Muscle of leg (tissue), 11 donors: ENCODE data around the gene GAS7. TPM values are rescaled to one million over a fixed set of nuclear protein-coding genes. Genes with fewer than 3 reads are reported as not detected.

ENCODE experiments used
- DNase-seq: peaks from one replicate; pipeline ENCODE4 v3.0.0; 2013
- H3K27ac ChIP-seq: one replicate; pipeline ENCODE4 v1.5.1; 2013; ENCODE audit warnings: mild to moderate bottlenecking, low read length, control low read depth
- H3K27me3 ChIP-seq: one replicate; pipeline ENCODE4 v1.6.1; 2013; ENCODE audit warnings: low read length; ENCODE audit not compliant: control insufficient read depth, insufficient read depth
- H3K36me3 ChIP-seq: one replicate; pipeline ENCODE4 v1.6.1; 2013; ENCODE audit warnings: low read length; ENCODE audit not compliant: control insufficient read depth, insufficient read depth
- H3K4me1 ChIP-seq: one replicate; pipeline ENCODE4 v1.6.1; 2013; ENCODE audit warnings: low read length; ENCODE audit not compliant: control insufficient read depth, insufficient read depth
- H3K4me3 ChIP-seq: one replicate; pipeline ENCODE4 v1.5.1; 2013; ENCODE audit warnings: low read length, control low read depth
- H3K9me3 ChIP-seq: replicated peaks from 2 replicates; pipeline ENCODE4 v1.6.1; 2013; ENCODE audit warnings: low read depth, low read length; ENCODE audit not compliant: control insufficient read depth
- WGBS: methylation state at CpG from one replicate; pipeline ENCODE4 v1.1.5; 2013; ENCODE audit warnings: missing lambda C conversion rate; ENCODE audit not compliant: insufficient coverage; 5-methylcytosine and 5-hydroxymethylcytosine counted together
- polyA plus RNA-seq, 8 donors: library from polyadenylated mRNA; unstranded; fragments of 120-200 nt; gene quantifications; one replicate each; pipeline versions ENCODE4 v1.2.1 to v1.2.3, GENCODE V29; 2013; ENCODE audit warnings: inconsistent platforms in 1 of 8, low replicate concordance in 1 of 8; ENCODE audit not compliant: insufficient read length in 8 of 8, insufficient read depth in 1 of 8
- total RNA-seq: library from RNA; stranded (reverse); fragments of 120-200 nt; gene quantifications from one replicate; pipeline ENCODE4 v1.2.4, GENCODE V29; 2013

The GAS7 gene
- total and polyA plus RNA-seq, 9 donors = 33.3 to 68.9 (median 45.9) TPM

GRCh38 chr17:10226930-10227695 lies 28.7 kb upstream of the GAS7 start:
- H3K4me1 ChIP-seq = no peaks in the 10 kb centered on the region
- H3K27ac ChIP-seq = no peak overlapping the region
- peaks cover 3% of the 10 kb centered on the region for H3K9me3 ChIP-seq
- WGBS = 55% methylated on average over 11 of the region's 15 CpGs
- no peak for DNase-seq
- H3K27me3 ChIP-seq = no peaks in the 10 kb centered on the region
- H3K36me3 ChIP-seq = no peaks in the 10 kb centered on the region
- H3K4me3 ChIP-seq = no peak overlapping the region

GRCh38 chr17:10224582-10225195 lies 26.3 kb upstream of the GAS7 start:
- WGBS = no CpG with 5 or more reads among the region's 8 CpGs
- peaks cover 3% of the 10 kb centered on the region for H3K9me3 ChIP-seq
- no peaks in the 10 kb centered on the region for H3K4me1 ChIP-seq

GRCh38 chr17:10219193-10219592 lies 20.8 kb upstream of the GAS7 start:
- H3K4me3 ChIP-seq = no peak overlapping the region
- no peak for DNase-seq
- H3K27ac ChIP-seq = no peak overlapping the region
- H3K9me3 ChIP-seq = peaks cover 6% of the 10 kb centered on the region
- H3K4me1 ChIP-seq = peaks cover 3% of the 10 kb centered on the region
- H3K27me3 ChIP-seq = peaks cover 4% of the 10 kb centered on the region
- H3K36me3 ChIP-seq = no peaks in the 10 kb centered on the region

More at GRCh38 chr17:10224582-10225195, 26.3 kb upstream of the GAS7 start:
- H3K27me3 ChIP-seq = peaks cover 3% of the 10 kb centered on the region
- no peak overlapping the region for H3K4me3 ChIP-seq
- DNase-seq = no peak
- no peaks in the 10 kb centered on the region for H3K36me3 ChIP-seq
- H3K27ac ChIP-seq = no peak overlapping the region

GRCh38 chr17:10217916-10218315 lies 19.5 kb upstream of the GAS7 start:
- no peak overlapping the region for H3K27ac ChIP-seq
- H3K27me3 ChIP-seq = peaks cover 4% of the 10 kb centered on the region
- DNase-seq = no peak
- H3K4me3 ChIP-seq = no peak overlapping the region
- H3K4me1 ChIP-seq = peaks cover 3% of the 10 kb centered on the region
- WGBS = 67% methylated on average over 1 of the region's 1 CpG
- H3K9me3 ChIP-seq = peaks cover 5% of the 10 kb centered on the region
- no peaks in the 10 kb centered on the region for H3K36me3 ChIP-seq

- Histone ChIP-seq H3K9me3 (peaks cover 3% of the 10 kb centered on the region), H3K36me3 (no peaks in the 10 kb centered on the region), H3K27me3 (peaks cover 4% of the 10 kb centered on the region), H3K4me1 (peaks cover 3% of the 10 kb centered on the region), H3K27ac (no peak overlapping the region), H3K4me3 (no peak overlapping the region)
- no peak for DNase-seq
- WGBS = 19% methylated on average over 7 of the region's 15 CpGs
Observed at GRCh38 chr17:10216213-10216938, 18.0 kb upstream of the GAS7 start.

GRCh38 chr17:10215286-10215685 lies 16.9 kb upstream of the GAS7 start:
- Histone ChIP-seq H3K9me3 (peaks cover 3% of the 10 kb centered on the region), H3K4me1 (peaks cover 5% of the 10 kb centered on the region)
- WGBS = 69% methylated on average over 2 of the region's 8 CpGs

GRCh38 chr17:10211666-10212065 lies 13.3 kb upstream of the GAS7 start:
- DNase-seq = no peak
- Histone ChIP-seq H3K4me3 (no peak overlapping the region), H3K36me3 (no peaks in the 10 kb centered on the region), H3K27me3 (peaks cover 2% of the 10 kb centered on the region), H3K9me3 (no peaks in the 10 kb centered on the region), H3K27ac (no peak overlapping the region), H3K4me1 (peaks cover 21% of the 10 kb centered on the region)
- 91% methylated on average over 3 of the region's 8 CpGs for WGBS

More at GRCh38 chr17:10215286-10215685, 16.9 kb upstream of the GAS7 start:
- Histone ChIP-seq H3K36me3 (no peaks in the 10 kb centered on the region), H3K27ac (no peak overlapping the region), H3K4me3 (no peak overlapping the region), H3K27me3 (peaks cover 4% of the 10 kb centered on the region)
- DNase-seq = no peak

GRCh38 chr17:10210151-10210574 lies 11.8 kb upstream of the GAS7 start:
- H3K4me3 ChIP-seq = no peak overlapping the region
- peaks cover 6% of the 10 kb centered on the region for H3K9me3 ChIP-seq
- H3K27ac ChIP-seq = no peak overlapping the region
- H3K36me3 ChIP-seq = no peaks in the 10 kb centered on the region
- DNase-seq = peak; percentile 84
- H3K27me3 ChIP-seq = peaks cover 2% of the 10 kb centered on the region
- 16% methylated on average over 5 of the region's 6 CpGs for WGBS
- peaks cover 18% of the 10 kb centered on the region for H3K4me1 ChIP-seq

- no peak overlapping the region for H3K4me3 ChIP-seq
- peaks cover 13% of the 10 kb centered on the region for H3K9me3 ChIP-seq
- peak overlapping the region; percentile 49 for H3K27ac ChIP-seq
- H3K36me3 ChIP-seq = no peaks in the 10 kb centered on the region
- H3K4me1 ChIP-seq = peaks cover 18% of the 10 kb centered on the region
- peaks cover 2% of the 10 kb centered on the region for H3K27me3 ChIP-seq
- DNase-seq = peak; percentile 73
- WGBS = 34% methylated on average over 4 of the region's 7 CpGs
Observed at GRCh38 chr17:10208604-10209193, 10.3 kb upstream of the GAS7 start.

GRCh38 chr17:10207153-10207552 lies 8.7 kb upstream of the GAS7 start:
- H3K9me3 ChIP-seq = peaks cover 13% of the 10 kb centered on the region
- no peak overlapping the region for H3K4me3 ChIP-seq
- H3K36me3 ChIP-seq = no peaks in the 10 kb centered on the region
- no peak for DNase-seq
- H3K27ac ChIP-seq = no peak overlapping the region
- WGBS = 36% methylated on average over 1 of the region's 4 CpGs
- H3K4me1 ChIP-seq = peaks cover 18% of the 10 kb centered on the region
- H3K27me3 ChIP-seq = peaks cover 2% of the 10 kb centered on the region
